GM18505 (cell line): ENCODE results near the gene SCYGR7.

Experiments used
- ATAC-seq: cut with Tn5 transposase; IDR thresholded peaks from one replicate; pipeline ENCODE4 v1.9.1; 2021; ENCODE audit not compliant: unreplicated experiment
- POLR2A ChIP-seq: IDR thresholded peaks from 4 replicates; pipeline ENCODE4 v1.6.1; 2011; ENCODE audit warnings: borderline replicate concordance; ENCODE audit not compliant: insufficient read depth, insufficient read length; ENCODE audit errors: extremely low read depth

SCYGR7 gene

DNA sequence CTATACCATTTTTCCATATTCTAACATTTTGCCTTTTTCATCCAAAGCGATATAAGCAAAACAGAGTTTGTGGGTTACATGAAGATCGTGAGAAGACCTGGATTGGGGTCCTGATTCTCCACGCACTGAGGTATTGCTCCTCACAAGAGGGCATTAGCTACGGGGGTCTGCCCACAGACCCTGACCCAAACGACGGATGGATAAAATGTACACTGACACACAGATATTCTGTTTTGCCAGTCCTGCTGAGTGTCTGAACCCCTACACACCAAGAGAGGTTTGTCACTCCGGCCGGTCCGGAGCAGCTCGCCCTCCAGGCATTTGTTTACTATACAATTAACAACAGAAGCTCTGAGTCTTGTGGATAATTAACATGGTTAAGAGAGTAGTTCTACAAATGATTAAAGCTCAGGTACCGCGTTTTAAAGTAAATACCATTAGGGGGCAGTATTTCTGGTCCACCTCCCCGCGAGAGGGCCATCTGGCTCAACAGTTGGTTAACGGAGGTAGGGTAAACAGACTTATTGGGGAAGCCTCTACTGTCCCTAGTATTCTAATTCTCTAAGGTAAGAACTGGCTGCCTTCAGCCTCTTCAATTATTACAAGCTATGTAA, 46.0 kb downstream of the SCYGR7 start:
- TF ChIP-seq POLR2A, result no peak
- ATAC-seq, result no peak

DNA sequence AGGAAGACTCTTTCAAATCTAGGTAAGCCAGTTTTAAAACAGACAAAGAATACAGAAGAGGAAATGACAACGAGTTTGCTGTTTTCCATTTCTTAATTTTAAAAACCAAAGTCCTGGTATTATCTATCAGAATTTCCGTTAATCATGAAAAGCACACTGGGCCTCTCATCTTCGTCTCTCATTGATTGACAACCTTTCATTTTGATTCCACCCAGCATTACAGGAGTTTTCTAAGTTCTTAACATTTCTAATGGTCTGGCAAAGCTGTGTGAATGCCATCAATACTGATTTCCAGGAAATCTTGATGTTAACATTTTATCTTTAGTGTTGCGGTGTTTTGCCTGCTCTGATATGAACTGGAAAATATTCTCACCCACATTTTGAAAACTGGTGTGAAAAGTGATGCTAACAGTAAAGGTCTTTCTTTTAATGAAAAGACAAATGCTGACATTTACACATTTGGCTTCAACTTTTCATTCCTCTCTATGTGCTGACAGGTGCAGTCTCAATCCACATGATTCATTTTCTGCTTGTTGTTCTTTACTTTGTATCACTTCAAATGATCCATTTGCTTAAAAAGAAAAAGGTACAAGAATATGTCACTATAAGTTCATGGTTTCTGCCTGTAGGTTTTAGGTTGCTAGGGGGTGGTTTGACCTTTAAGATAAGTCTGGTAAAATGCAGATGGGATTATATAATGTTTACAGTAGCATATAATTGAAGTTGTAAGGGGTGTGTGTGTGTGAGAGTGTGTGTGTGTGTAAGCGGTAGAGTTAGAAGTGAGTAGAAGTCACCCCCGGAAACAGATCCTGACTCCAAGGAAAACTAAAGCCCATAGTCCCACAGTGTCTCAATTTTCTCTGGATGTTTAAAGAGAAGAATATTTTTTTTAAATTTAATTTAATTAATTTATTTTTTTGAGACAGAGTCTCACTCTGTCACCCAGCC, 47.0 kb downstream of the SCYGR7 start:
- TF ChIP-seq POLR2A, result no peak

More for the DNA sequence above, 47.0 kb downstream of the SCYGR7 start:
- no peak for ATAC-seq
